Body of pancreas (tissue), 4 donors: ENCODE results near the gene REST.
A peak's percentile ranks its signal among the peaks of the same experiment; 100 is the strongest.

Experiments used
- POLR2A ChIP-seq, 3 donors: fragments of 450-650 bp; IDR thresholded peaks; one replicate each; pipeline ENCODE4 v1.6.1; 2016; ENCODE audit warnings: antibody characterized with exemption in 3 of 3, mild to moderate bottlenecking in 2 of 3
- TF ChIP-seq, protein P1 (sequence below), 7 experiments: fragments of 450-650 bp in 4 of 7; fragments of 200-600 bp in 3 of 7; sonication (generic) in 3 of 7; IDR thresholded peaks; one replicate each; pipeline ENCODE4 v1.5.1; 2016 to 2019; ENCODE audit warnings: antibody characterized with exemption in 7 of 7

DNA sequence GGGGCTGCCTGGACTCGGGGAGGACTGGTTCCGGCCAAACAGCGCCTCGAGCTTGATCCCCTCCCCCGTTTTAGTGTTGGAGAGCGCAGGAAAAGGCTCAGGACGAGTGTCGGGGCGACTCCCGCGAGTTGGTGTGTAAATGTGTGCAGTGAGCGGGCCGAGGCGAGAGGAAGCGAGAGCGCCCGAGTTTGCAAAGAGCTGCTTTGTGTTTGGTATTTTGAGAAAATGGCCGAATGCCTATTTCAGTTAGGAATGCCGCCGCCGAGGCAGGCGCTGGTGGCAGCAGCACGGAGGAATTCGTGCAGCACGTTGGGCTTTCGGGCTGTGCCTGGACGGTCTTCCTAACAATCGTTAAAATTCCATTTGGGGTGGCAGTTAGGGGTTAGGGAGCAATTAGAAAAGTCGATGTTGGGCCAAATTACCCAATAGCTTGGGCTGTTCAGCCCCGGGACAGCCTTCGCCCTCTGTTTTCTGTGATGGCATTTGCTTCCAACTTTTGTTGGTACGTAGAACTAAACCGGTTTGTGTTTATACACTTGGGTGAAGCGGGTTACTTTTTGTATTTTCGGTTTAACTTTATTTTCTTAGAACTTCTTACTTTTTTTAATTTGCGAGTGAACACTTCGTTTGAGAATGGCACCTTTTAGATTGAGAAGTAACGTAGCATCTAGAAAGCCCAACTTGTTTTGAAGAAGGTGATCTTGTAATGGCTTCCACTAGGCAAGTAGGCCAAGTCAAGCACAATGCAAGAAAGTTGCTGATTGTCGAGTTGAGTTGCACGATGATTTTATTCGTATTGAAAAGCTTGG, 1.6 kb downstream of the REST start:
- TF ChIP-seq, protein P1, sequence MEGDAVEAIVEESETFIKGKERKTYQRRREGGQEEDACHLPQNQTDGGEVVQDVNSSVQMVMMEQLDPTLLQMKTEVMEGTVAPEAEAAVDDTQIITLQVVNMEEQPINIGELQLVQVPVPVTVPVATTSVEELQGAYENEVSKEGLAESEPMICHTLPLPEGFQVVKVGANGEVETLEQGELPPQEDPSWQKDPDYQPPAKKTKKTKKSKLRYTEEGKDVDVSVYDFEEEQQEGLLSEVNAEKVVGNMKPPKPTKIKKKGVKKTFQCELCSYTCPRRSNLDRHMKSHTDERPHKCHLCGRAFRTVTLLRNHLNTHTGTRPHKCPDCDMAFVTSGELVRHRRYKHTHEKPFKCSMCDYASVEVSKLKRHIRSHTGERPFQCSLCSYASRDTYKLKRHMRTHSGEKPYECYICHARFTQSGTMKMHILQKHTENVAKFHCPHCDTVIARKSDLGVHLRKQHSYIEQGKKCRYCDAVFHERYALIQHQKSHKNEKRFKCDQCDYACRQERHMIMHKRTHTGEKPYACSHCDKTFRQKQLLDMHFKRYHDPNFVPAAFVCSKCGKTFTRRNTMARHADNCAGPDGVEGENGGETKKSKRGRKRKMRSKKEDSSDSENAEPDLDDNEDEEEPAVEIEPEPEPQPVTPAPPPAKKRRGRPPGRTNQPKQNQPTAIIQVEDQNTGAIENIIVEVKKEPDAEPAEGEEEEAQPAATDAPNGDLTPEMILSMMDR (IDR thresholded peaks at IDR 0.05) = no peak
- TF ChIP-seq POLR2A (IDR thresholded peaks at IDR 0.05) = peak in 2 of 3 donors; percentile 47 to 61
